Chondrocyte (in vitro differentiated cells): ENCODE data around the gene PGPEP1. TPM values are rescaled to one million over a fixed set of nuclear protein-coding genes. Genes with fewer than 3 reads are reported as not detected.

Experiments used
- DNase-seq: peaks from one replicate; pipeline ENCODE4 v3.0.0; 2021; ENCODE audit warnings: mixed read lengths, low spot score
- H3K27ac Mint-ChIP-seq: one replicate; pipeline ENCODE4 v1.8.0; 2021; ENCODE audit warnings: mild to moderate bottlenecking, moderate library complexity, mixed read lengths; ENCODE audit not compliant: unreplicated experiment
- H3K27me3 Mint-ChIP-seq: 2 replicates; pipeline ENCODE4 v1.8.0; 2021; ENCODE audit warnings: low read depth, mixed read lengths
- H3K36me3 Mint-ChIP-seq: 2 replicates; pipeline ENCODE4 v1.8.0; 2021; ENCODE audit warnings: low read depth, mixed read lengths
- H3K4me1 Mint-ChIP-seq: 2 replicates; pipeline ENCODE4 v1.8.0; 2021; ENCODE audit warnings: low read depth, mild to moderate bottlenecking, mixed read lengths
- H3K4me3 Mint-ChIP-seq: one replicate; pipeline ENCODE4 v1.8.0; 2021; ENCODE audit warnings: mild to moderate bottlenecking, moderate library complexity, mixed read lengths; ENCODE audit not compliant: unreplicated experiment
- H3K9me3 Mint-ChIP-seq: 2 replicates; pipeline ENCODE4 v1.8.0; 2021; ENCODE audit warnings: low read depth, mixed read lengths
- total RNA-seq: library from RNA; stranded (reverse); gene quantifications from 3 replicates; pipeline ENCODE4 v1.2.1, GENCODE V29; 2021
- TF ChIP-seq, protein P1 (sequence below): fragments of 200-600 bp; sonication (generic); IDR thresholded peaks from 2 replicates; pipeline ENCODE4 v1.5.0; 2021; ENCODE audit warnings: antibody characterized with exemption, mild to moderate bottlenecking, moderate library complexity

PGPEP1 gene
- total RNA-seq, 1 donor from 2014 or later: 21.5 TPM

DNA sequence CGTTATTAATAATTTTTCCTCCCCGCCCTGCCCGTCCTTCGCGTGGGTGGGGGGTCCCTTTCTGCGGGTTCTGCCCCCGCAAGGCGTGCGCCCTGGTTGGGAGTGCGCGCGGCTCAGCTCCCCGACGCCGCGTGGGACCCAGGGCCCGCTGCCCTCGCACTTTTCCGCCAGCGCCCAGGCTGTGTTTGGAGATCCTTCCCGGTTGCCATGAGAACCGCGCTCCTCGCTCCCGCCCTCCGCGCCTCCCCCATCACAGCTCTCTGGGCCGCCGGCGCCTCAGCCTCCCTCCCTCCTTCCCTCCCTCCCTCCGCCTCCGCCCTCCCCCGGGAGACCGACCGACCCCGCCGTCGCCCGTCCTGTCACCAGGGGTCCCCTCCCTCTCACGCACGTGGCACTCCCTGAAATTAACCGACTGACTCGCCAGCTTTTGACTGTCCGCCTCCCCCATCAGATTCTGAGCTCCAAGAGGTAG, 76.4 kb downstream of the PGPEP1 start:
- H3K4me1 Mint-ChIP-seq: peaks cover 52% of the 10 kb centered on the region
- TF ChIP-seq, protein P1, sequence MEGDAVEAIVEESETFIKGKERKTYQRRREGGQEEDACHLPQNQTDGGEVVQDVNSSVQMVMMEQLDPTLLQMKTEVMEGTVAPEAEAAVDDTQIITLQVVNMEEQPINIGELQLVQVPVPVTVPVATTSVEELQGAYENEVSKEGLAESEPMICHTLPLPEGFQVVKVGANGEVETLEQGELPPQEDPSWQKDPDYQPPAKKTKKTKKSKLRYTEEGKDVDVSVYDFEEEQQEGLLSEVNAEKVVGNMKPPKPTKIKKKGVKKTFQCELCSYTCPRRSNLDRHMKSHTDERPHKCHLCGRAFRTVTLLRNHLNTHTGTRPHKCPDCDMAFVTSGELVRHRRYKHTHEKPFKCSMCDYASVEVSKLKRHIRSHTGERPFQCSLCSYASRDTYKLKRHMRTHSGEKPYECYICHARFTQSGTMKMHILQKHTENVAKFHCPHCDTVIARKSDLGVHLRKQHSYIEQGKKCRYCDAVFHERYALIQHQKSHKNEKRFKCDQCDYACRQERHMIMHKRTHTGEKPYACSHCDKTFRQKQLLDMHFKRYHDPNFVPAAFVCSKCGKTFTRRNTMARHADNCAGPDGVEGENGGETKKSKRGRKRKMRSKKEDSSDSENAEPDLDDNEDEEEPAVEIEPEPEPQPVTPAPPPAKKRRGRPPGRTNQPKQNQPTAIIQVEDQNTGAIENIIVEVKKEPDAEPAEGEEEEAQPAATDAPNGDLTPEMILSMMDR: no peak
- no peaks in the 10 kb centered on the region for H3K36me3 Mint-ChIP-seq
- DNase-seq: no peak
- peak overlapping the region; percentile 70 for H3K4me3 Mint-ChIP-seq
- H3K27ac Mint-ChIP-seq: peak overlapping the region; percentile 98
- H3K27me3 Mint-ChIP-seq: no peaks in the 10 kb centered on the region
- no peaks in the 10 kb centered on the region for H3K9me3 Mint-ChIP-seq

DNA sequence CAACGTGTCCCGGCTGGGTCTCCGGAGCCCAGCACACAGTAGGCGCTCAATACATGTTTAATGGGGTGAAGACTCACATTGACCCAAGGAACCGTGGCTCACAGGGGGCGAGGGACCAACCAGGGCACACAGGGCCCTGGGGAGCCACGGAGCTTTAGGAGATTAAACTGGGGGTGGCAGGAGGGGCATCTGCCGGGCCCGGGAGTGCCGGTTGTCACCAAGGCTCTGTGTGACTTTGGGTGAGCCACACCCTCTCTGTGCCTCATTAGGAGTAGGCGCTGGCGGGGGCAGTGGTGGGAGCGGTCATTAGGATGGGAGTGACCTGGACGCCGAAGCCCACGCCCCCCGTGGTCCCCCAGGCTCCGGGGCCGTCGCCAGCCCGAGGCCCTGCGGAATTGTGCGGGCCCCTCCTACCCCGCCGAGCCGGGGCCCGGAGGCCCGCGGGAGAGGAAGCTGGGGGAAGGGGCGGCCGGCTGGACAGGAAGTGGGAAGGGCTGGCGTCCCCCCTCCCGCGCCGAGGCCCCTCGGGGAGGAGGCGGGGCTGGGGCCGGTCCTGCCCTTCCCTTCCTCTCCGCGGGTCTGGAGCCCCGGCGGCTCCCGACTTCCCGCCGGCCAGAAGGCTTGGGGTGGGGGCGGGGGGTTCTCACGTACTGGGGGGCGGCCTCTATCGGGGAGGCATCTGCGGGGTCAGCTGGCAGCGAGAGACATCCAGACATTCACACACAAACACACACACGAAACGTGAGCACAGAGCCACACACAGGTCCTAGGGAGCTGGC, 77.0 kb downstream of the PGPEP1 start:
- no peaks in the 10 kb centered on the region for H3K36me3 Mint-ChIP-seq
- H3K27me3 Mint-ChIP-seq: no peaks in the 10 kb centered on the region
- no peaks in the 10 kb centered on the region for H3K9me3 Mint-ChIP-seq
- peak overlapping the region; percentile 70 for H3K4me3 Mint-ChIP-seq
- peaks cover 54% of the 10 kb centered on the region for H3K4me1 Mint-ChIP-seq
- peak overlapping the region; percentile 98 for H3K27ac Mint-ChIP-seq
- TF ChIP-seq, protein P1: no peak
- no peak for DNase-seq

DNA sequence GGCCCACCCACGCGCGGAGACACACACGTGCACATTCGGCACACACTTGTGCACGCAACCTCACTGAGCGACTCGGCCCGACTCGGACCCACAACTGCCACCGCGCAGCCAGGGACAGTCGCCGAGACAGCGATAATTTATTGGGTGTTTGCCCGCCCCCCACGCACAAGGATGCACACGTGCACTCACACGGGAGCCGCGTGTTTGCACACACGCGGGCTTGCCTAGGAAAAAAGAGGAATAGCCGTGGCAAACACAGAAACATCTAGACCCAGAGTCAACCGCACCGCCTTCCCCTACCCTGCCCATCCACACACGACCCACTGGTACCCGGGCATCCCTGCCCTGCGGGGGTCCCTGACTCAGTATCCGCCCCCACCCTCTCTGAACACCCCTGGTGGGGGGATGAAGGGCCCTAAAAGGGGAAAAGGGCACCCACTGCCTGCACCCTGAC, 77.7 kb downstream of the PGPEP1 start:
- Mint-ChIP-seq H3K36me3 (no peaks in the 10 kb centered on the region), H3K27ac (peak overlapping the region; percentile 88), H3K27me3 (no peaks in the 10 kb centered on the region), H3K4me3 (peak overlapping the region; percentile 25), H3K4me1 (peaks cover 54% of the 10 kb centered on the region), H3K9me3 (no peaks in the 10 kb centered on the region)
- DNase-seq: no peak
- TF ChIP-seq, protein P1: no peak

DNA sequence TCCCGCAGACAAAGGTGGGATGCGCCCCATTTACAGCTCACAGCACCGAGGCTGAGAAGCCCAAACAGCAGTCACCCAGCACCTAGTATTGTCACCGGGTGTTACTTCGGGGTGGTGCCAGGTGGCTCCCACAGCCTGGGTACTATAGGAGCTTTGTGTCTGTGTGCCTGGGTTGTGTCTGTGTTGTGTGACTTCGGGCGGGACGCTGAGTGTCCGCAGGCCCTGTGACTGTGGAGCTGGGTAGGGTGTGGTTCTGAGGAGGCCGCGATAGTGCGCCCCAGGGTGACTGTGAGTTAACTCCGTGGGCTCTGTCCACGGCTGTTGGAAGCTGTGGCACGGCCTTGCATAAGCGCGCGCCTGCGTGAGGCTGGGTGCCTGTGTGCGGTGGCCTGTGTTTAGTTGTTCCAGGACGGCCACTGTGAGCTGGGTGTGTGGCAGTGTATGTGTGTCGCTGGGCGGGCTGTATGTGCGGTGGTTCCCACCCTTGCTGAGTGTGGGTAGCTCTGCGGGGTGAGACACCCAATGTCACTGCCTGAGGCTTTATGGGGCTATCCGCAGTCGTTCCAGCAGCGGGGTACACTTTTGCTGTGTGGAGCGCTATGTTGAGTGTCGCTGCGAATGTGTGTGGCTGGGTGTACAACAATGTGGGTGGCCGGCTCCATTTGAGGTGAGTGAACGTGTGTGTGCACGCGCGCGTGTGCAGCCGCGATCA, 78.2 kb downstream of the PGPEP1 start:
- H3K27ac Mint-ChIP-seq: peak overlapping the region; percentile 88
- TF ChIP-seq, protein P1: no peak

DNA sequence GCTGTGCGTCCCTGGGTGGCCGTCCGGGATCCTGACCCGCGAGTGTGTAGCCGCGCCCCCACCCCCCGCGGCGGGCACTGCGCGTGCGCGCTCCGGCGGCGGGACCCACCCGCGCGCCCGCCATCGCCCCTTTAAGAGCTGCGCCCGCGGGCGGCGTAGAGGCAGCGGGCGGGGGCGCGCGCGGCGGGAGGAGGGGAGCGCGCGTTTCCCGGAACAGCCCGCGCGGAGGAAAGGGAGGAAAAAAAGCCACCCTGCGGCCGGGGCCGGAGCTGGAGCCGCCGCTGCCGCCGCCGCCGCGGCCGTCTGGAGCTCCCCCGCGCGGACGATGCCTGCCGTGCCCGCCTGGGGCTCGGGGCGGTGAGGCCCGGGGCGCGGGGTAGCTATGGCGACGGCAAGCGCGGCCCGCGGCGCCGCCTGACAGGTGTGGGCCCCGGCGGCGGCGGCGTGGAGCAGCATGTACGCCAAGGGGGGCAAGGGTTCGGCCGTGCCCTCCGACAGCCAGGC, 78.8 kb downstream of the PGPEP1 start, which contains the start of gene SSBP4:
SSBP4 (plus strand) TSS at position 204 of the 504 bp plus-strand sequence; CDS start at position 455, 251 bp downstream.
- H3K36me3 Mint-ChIP-seq: no peaks in the 10 kb centered on the region
- DNase-seq: peak; percentile 75
- H3K9me3 Mint-ChIP-seq: no peaks in the 10 kb centered on the region
- H3K4me3 Mint-ChIP-seq: peak within 1 kb of the TSS; percentile 78
- H3K27me3 Mint-ChIP-seq: no peaks in the 10 kb centered on the region
- peaks cover 58% of the 10 kb centered on the region for H3K4me1 Mint-ChIP-seq
- TF ChIP-seq, protein P1: peak; percentile 70
- peak within 1 kb of the TSS; percentile 88 for H3K27ac Mint-ChIP-seq

More for the DNA sequence above, 78.2 kb downstream of the PGPEP1 start:
- peaks cover 54% of the 10 kb centered on the region for H3K4me1 Mint-ChIP-seq
- no peaks in the 10 kb centered on the region for H3K36me3 Mint-ChIP-seq
- H3K27me3 Mint-ChIP-seq: no peaks in the 10 kb centered on the region
- H3K9me3 Mint-ChIP-seq: no peaks in the 10 kb centered on the region
- peak; percentile 67 for DNase-seq
- H3K4me3 Mint-ChIP-seq: peak overlapping the region; percentile 63
